ENCODE data around the gene FLRT2.

DNA sequence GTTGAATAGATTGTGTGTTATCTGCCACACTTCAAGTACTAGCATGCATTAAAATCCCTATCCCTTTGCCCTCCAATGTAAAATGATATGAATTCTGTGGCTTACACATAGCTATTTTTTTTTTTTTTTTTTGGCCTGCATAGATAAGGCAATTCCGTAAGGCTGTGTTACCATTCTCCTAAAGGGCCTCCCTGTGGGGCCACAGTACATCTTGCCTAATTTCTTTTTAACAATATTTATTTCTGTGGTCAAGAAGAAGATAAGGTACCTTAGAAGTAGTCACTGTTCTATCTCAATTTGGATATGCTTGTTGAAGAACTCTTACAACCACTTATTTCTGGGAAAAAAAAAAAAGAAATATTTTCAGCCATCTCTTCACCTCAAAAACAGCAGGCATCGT lies 19.8 kb downstream of the FLRT2 start:
- TF ChIP-seq TEAD4 (IDR thresholded peaks at IDR 0.05) = no peak
- TF ChIP-seq, protein P1, sequence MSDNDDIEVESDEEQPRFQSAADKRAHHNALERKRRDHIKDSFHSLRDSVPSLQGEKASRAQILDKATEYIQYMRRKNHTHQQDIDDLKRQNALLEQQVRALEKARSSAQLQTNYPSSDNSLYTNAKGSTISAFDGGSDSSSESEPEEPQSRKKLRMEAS (IDR thresholded peaks at IDR 0.05) = no peak
- TF ChIP-seq YY1 (IDR thresholded peaks at IDR 0.05; ENCODE audit: low read depth) = no peak
- TF ChIP-seq EP300 (IDR thresholded peaks at IDR 0.05; ENCODE audit: borderline replicate concordance) = no peak
- TF ChIP-seq CEBPB (IDR thresholded peaks at IDR 0.05) = no peak
- no peak for TF ChIP-seq TAF1 (IDR thresholded peaks at IDR 0.05; ENCODE audit: low read depth)
- TF ChIP-seq RAD21 (IDR thresholded peaks at IDR 0.05; ENCODE audit: low read depth) = no peak
- no peak for TF ChIP-seq ZBTB7A (IDR thresholded peaks at IDR 0.05; ENCODE audit: low read depth)
- TF ChIP-seq EGR1 (IDR thresholded peaks at IDR 0.05) = no peak
- TF ChIP-seq, protein P2, sequence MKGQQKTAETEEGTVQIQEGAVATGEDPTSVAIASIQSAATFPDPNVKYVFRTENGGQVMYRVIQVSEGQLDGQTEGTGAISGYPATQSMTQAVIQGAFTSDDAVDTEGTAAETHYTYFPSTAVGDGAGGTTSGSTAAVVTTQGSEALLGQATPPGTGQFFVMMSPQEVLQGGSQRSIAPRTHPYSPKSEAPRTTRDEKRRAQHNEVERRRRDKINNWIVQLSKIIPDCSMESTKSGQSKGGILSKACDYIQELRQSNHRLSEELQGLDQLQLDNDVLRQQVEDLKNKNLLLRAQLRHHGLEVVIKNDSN (IDR thresholded peaks at IDR 0.05) = no peak
- TF ChIP-seq, protein P3, sequence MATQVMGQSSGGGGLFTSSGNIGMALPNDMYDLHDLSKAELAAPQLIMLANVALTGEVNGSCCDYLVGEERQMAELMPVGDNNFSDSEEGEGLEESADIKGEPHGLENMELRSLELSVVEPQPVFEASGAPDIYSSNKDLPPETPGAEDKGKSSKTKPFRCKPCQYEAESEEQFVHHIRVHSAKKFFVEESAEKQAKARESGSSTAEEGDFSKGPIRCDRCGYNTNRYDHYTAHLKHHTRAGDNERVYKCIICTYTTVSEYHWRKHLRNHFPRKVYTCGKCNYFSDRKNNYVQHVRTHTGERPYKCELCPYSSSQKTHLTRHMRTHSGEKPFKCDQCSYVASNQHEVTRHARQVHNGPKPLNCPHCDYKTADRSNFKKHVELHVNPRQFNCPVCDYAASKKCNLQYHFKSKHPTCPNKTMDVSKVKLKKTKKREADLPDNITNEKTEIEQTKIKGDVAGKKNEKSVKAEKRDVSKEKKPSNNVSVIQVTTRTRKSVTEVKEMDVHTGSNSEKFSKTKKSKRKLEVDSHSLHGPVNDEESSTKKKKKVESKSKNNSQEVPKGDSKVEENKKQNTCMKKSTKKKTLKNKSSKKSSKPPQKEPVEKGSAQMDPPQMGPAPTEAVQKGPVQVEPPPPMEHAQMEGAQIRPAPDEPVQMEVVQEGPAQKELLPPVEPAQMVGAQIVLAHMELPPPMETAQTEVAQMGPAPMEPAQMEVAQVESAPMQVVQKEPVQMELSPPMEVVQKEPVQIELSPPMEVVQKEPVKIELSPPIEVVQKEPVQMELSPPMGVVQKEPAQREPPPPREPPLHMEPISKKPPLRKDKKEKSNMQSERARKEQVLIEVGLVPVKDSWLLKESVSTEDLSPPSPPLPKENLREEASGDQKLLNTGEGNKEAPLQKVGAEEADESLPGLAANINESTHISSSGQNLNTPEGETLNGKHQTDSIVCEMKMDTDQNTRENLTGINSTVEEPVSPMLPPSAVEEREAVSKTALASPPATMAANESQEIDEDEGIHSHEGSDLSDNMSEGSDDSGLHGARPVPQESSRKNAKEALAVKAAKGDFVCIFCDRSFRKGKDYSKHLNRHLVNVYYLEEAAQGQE (IDR thresholded peaks at IDR 0.05; ENCODE audit: low read depth) = no peak

All from Ishikawa (cell line).